Coronary artery (tissue), 2 donors: ENCODE measurements around the gene ARHGEF33.

Source experiments
- DNase-seq: peaks from one replicate; pipeline ENCODE4 v3.0.0-alpha.2; 2017; ENCODE audit warnings: low spot score
- H3K27ac ChIP-seq, 2 donors: fragments of 200-600 bp; sonication (generic); one replicate each; pipeline ENCODE4 v1.5.1; 2016 to 2019
- H3K4me3 ChIP-seq: fragments of 200-600 bp; sonication (generic); 2 replicates; pipeline ENCODE4 v1.5.1; 2016; ENCODE audit warnings: mild to moderate bottlenecking, moderate library complexity
- TF ChIP-seq, protein P1 (sequence below): fragments of 200-600 bp; sonication (generic); IDR thresholded peaks from one replicate; pipeline ENCODE4 v1.5.1; 2019; ENCODE audit warnings: antibody characterized with exemption

ARHGEF33 gene

GRCh38 chr2:38971377-38971776 is 81.7 kb downstream of the ARHGEF33 start:
- no peak overlapping the region for H3K4me3 ChIP-seq
- TF ChIP-seq, protein P1, sequence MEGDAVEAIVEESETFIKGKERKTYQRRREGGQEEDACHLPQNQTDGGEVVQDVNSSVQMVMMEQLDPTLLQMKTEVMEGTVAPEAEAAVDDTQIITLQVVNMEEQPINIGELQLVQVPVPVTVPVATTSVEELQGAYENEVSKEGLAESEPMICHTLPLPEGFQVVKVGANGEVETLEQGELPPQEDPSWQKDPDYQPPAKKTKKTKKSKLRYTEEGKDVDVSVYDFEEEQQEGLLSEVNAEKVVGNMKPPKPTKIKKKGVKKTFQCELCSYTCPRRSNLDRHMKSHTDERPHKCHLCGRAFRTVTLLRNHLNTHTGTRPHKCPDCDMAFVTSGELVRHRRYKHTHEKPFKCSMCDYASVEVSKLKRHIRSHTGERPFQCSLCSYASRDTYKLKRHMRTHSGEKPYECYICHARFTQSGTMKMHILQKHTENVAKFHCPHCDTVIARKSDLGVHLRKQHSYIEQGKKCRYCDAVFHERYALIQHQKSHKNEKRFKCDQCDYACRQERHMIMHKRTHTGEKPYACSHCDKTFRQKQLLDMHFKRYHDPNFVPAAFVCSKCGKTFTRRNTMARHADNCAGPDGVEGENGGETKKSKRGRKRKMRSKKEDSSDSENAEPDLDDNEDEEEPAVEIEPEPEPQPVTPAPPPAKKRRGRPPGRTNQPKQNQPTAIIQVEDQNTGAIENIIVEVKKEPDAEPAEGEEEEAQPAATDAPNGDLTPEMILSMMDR, result no peak
- no peak overlapping the region for H3K27ac ChIP-seq
- no peak for DNase-seq

DNA sequence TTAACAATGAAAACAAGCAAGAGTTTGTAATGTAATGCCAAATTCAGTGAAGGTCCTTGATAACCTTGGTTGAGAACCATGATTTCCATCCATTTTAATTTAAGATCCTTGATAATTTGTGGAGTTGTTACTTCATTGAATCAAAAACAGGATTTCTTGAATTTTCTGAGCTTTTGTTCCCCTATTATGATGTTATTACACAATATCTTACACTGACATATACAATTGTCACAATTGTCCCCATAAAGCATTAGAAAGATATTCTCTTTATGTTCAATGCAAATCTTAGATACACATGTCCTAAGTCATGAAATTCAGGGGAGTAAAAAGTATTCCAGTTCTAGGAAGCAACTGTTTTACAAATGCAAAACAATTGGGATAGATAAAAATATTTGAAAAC is 83.6 kb downstream of the ARHGEF33 start:
- DNase-seq, result no peak
- TF ChIP-seq, protein P1, result no peak
- no peak overlapping the region for H3K4me3 ChIP-seq
- H3K27ac ChIP-seq, result no peak overlapping the region

GRCh38 chr2:38975042-38975441 is 85.4 kb downstream of the ARHGEF33 start:
- H3K4me3 ChIP-seq, result no peak overlapping the region
- H3K27ac ChIP-seq, result no peak overlapping the region
- no peak for DNase-seq
- TF ChIP-seq, protein P1, result no peak

DNA sequence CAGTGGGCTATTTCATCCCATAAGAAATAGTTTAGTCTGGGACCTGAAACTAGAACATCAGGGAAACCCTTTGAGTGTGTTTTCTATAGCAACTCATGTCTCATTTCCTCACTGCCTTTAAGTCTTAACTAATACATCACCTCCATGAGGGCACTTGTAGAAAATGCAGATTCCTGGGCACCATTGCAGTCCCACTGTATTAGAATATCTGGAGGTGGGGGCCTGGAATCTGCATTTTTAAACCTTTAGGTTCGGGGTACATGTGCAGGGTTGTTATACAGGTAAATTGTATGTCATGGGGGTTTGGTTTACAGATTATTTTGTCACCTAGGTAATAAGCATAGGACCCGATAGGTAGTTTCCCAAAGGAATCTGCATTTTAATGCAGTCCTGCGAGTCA is 87.4 kb downstream of the ARHGEF33 start:
- no peak for DNase-seq
- Histone ChIP-seq H3K27ac (no peak overlapping the region), H3K4me3 (no peak overlapping the region)
- TF ChIP-seq, protein P1, result no peak

- TF ChIP-seq, protein P1, result no peak
- no peak for DNase-seq
- Histone ChIP-seq H3K4me3 (no peak overlapping the region), H3K27ac (no peak overlapping the region)
These were observed 88.7 kb downstream of the ARHGEF33 start for GRCh38 chr2:38978296-38978903.

DNA sequence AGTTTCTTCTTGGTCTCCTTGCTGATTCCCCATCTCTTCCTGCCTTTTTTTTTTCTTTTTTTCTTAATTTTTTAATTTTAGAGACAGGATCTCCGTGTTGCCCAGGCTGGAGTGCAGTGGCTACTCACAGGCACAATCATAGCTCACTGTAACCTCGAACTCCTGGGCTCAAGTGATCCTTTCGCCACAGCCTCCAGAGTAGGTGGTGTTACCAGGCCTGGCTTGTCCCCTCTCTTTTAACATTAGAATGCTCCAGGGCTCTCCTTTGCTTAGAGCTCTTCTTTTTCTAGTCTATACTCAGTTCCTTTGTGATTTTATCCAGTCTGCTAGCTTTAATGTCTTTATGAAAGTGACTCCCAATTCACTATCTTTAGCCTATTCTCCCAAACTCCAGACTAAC is 89.2 kb downstream of the ARHGEF33 start:
- TF ChIP-seq, protein P1, result no peak
- DNase-seq, result no peak
- Histone ChIP-seq H3K27ac (no peak overlapping the region), H3K4me3 (no peak overlapping the region)

DNA sequence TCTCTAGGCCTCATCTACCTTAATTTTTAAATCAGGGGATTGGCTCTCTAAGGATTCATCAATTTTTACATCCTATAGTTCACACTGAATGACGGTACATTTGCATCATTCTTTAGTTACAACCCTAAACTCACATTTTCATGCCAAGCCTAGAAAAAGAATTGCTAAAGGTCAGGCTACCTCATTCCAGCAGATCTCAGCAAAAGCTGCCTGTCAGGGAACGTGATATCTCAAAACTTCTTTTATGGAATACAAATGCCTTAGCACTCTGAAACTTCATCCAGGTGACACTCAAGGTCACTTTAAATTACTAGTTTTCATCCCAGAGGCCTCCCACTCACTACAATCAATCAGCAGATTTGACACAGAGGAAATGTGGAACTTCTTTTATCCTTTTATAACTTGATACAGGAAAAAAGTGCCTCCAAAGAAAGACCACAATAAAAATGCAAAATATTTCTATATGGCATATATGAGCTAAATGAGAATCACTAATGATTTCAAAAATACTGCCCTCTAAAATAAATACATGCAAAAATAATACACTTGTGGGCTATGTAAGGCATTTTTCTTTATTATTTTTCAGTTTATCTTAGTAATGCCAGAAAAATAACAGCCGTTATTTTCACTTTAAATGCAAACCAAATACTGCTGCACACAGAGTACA is 91.5 kb downstream of the ARHGEF33 start:
- no peak for DNase-seq
- Histone ChIP-seq H3K27ac (no peak overlapping the region), H3K4me3 (no peak overlapping the region)
- TF ChIP-seq, protein P1, result no peak
